Lower leg skin (tissue), 4 donors: Measurements from ENCODE around the gene RBFA. TPM values are rescaled to one million over a fixed set of nuclear protein-coding genes. Genes with fewer than 3 reads are reported as not detected.

Source experiments
- DNase-seq, 2 donors: peaks; one replicate each; pipeline ENCODE4 v3.0.0-alpha.2; 2019; ENCODE audit warnings: low spot score in 2 of 2
- H3K4me3 ChIP-seq: fragments of 200-600 bp; sonication (generic); 2 replicates; pipeline ENCODE4 v1.5.1; 2017; ENCODE audit warnings: mild to moderate bottlenecking, low read depth; ENCODE audit not compliant: poor library complexity, severe bottlenecking
- CTCF ChIP-seq, 3 donors: fragments of 450-650 bp; IDR thresholded peaks; one replicate each; pipeline ENCODE4 v1.5.1; 2016; ENCODE audit warnings: antibody characterized with exemption in 3 of 3, mild to moderate bottlenecking in 3 of 3, moderate library complexity in 2 of 3
- POLR2A ChIP-seq, 2 donors: fragments of 450-650 bp; IDR thresholded peaks; one replicate each; pipeline ENCODE4 v1.6.1; 2016 to 2017; ENCODE audit warnings: antibody characterized with exemption in 2 of 2, mild to moderate bottlenecking in 1 of 2, moderate library complexity in 1 of 2
- WGBS, 2 donors: methylation state at CpG; one replicate each; pipeline ENCODE4 v1.1.5; 2018; 5-methylcytosine and 5-hydroxymethylcytosine counted together
- intact Hi-C: fragments of 100-400 bp; cut with DNase I; formaldehyde crosslinking; loops from one replicate; pipeline ENCODE4 v1.15.0; 2023; ENCODE audit warnings: low total_unique reads
- total RNA-seq, 4 donors: library from RNA; depleted of rRNA; stranded (reverse); fragments of >200 nt; gene quantifications; one replicate each; pipeline ENCODE4 v1.1.0, GENCODE V29; 2016

Gene RBFA
- total RNA-seq, 4 donors from 2014 or later, result 30.8 to 43.5 (median 38.1) TPM

- no peak overlapping the region for H3K4me3 ChIP-seq
- 95 to 96% methylated on average over 19 to 21 of the region's 21 CpGs for WGBS, 2 donors
- DNase-seq, result no peak
- intact Hi-C loops, result no loop called here
- no peak for TF ChIP-seq POLR2A (IDR thresholded peaks at IDR 0.05)
- TF ChIP-seq CTCF (IDR thresholded peaks at IDR 0.05), result no peak
These were observed 43.6 kb downstream of the RBFA start for GRCh38 chr18:80077873-80078272.

Other genes starting within 250 kb of the RBFA start
- gene KCNG2, start 236.5 kb upstream of the RBFA start, total RNA-seq, result under 1 TPM in 1 of 4 donors, not detected in 3; 0.84 TPM
- gene SLC66A2, start 82.8 kb upstream of the RBFA start, total RNA-seq, result 100 to 1,000 TPM in 1 of 4 donors, 10 to 100 TPM in 3; 65.6 to 112 (median 75.3) TPM
- 10 to 100 TPM; 34.7 to 77.3 (median 62.2) TPM for gene HSBP1L1, start 69.8 kb upstream of the RBFA start, total RNA-seq
- 10 to 100 TPM; 12.6 to 49.9 (median 24.0) TPM for gene TXNL4A, start 45.9 kb upstream of the RBFA start, total RNA-seq
- gene ADNP2, start 74.8 kb downstream of the RBFA start, total RNA-seq, result 10 to 100 TPM; 18.1 to 22.6 (median 19.9) TPM
- 100 to 1,000 TPM in 2 of 4 donors, 10 to 100 TPM in 2; 89.6 to 122 (median 101) TPM for gene PARD6G, start 213.1 kb downstream of the RBFA start, total RNA-seq